HCT116 (cell line): ENCODE measurements around the gene PSMD10. TPM values are rescaled to one million over a fixed set of nuclear protein-coding genes. Genes with fewer than 3 reads are reported as not detected.

ENCODE experiments used
- ATAC-seq: fragments of 200-7000 bp; cut with Tn5 transposase; 2 replicates; pipeline ENCODE4 v1.9.1; 2020; ENCODE audit warnings: mild to moderate bottlenecking, moderate library complexity
- BruUV-seq: library from RNA; stranded (reverse); fragments of 400-500 nt; replicated peaks from 2 replicates; lab custom pipeline; 2021; lab: Mats Ljungman, UMichigan
- CTCF ChIA-PET: fragments of 300-600 bp; sonication (Branson Sonifier 250); formaldehyde crosslinking; loops from one replicate; lab custom pipeline; 2021; ENCODE audit warnings: antibody characterized with exemption; lab: Charles Lee
- POLR2A ChIA-PET: fragments of 300-600, 350-600 bp; sonication (Branson Sonifier 250); formaldehyde crosslinking; loops from one replicate; lab custom pipeline; 2021; ENCODE audit warnings: antibody characterized with exemption; lab: Charles Lee
- RAD21 ChIA-PET, 2 experiments: fragments of 300-600 bp; sonication (Branson Sonifier 250); formaldehyde crosslinking; loops; one replicate each; lab custom pipeline; 2023; ENCODE audit warnings: low total read pairs in 2 of 2; ENCODE audit not compliant: uncharacterized antibody in 2 of 2, unreplicated experiment in 2 of 2, low non-redundant PET in 1 of 2; lab: Charles Lee
- DNase-seq: peaks from one replicate; pipeline ENCODE4 v3.0.0-alpha.2; 2010; ENCODE audit warnings: low read depth, low spot score
- H2AFZ ChIP-seq: fragments of 200-600 bp; shearing (Covaris generic), sonication (generic); 2 replicates; pipeline ENCODE4 v1.6.1; 2017; ENCODE audit warnings: low read depth, mixed run types, mixed read lengths, antibody characterized with exemption, low read length; ENCODE audit not compliant: poor library complexity, severe bottlenecking
- H3K27ac ChIP-seq: 2 replicates; pipeline ENCODE4 v1.5.1; 2012; ENCODE audit warnings: low read depth, low read length
- H3K27me3 ChIP-seq: fragments of 200-600 bp; sonication (generic); 2 replicates; pipeline ENCODE4 v1.6.1; 2016; ENCODE audit warnings: mixed run types, low read length, mixed read lengths; ENCODE audit not compliant: insufficient read depth
- H3K36me3 ChIP-seq, 2 experiments: fragments of 200-500 bp in 1 of 2; fragments of 200-600 bp in 1 of 2; sonication (Bioruptor generic) in 1 of 2; sonication (generic) in 1 of 2; 2 replicates each; pipeline versions ENCODE4 v1.5.1 to v1.6.1; 2014 to 2016; ENCODE audit warnings: low read length in 2 of 2, inconsistent platforms in 1 of 2, mixed read lengths in 1 of 2, mixed run types in 1 of 2; ENCODE audit not compliant: insufficient read depth in 2 of 2, control insufficient read depth in 1 of 2
- H3K4me1 ChIP-seq, 2 experiments: fragments of 200-600 bp in 1 of 2; sonication (generic) in 1 of 2; 2 replicates each; pipeline versions ENCODE4 v1.5.1 to v1.6.1; 2012 to 2017; ENCODE audit warnings: low read length in 2 of 2, inconsistent platforms in 1 of 2, mild to moderate bottlenecking in 1 of 2, mixed read lengths in 1 of 2, mixed run types in 1 of 2, moderate library complexity in 1 of 2; ENCODE audit not compliant: insufficient read depth in 2 of 2, control insufficient read depth in 1 of 2
- H3K4me2 ChIP-seq: fragments of 200-600 bp; sonication (generic); 2 replicates; pipeline ENCODE4 v1.6.1; 2017; ENCODE audit warnings: mixed run types, low read length, mixed read lengths
- H3K4me3 ChIP-seq, 2 experiments: fragments of 200-600 bp in 1 of 2; sonication (generic) in 1 of 2; replicated peaks in 1 of 2; 2 replicates each; pipeline ENCODE4 v1.5.1; 2011 to 2016; ENCODE audit warnings: low read length in 2 of 2, control low read depth in 1 of 2, low read depth in 1 of 2, mild to moderate bottlenecking in 1 of 2, mixed read lengths in 1 of 2, mixed run types in 1 of 2
- H3K79me2 ChIP-seq: fragments of 200-600 bp; sonication (generic); 2 replicates; pipeline ENCODE4 v1.6.1; 2017; ENCODE audit warnings: mild to moderate bottlenecking, mixed run types, low read length, moderate library complexity, mixed read lengths; ENCODE audit not compliant: insufficient read depth
- H3K9ac ChIP-seq: fragments of 200-600 bp; sonication (generic); 2 replicates; pipeline ENCODE4 v1.6.1; 2016; ENCODE audit warnings: low read length, mixed read lengths
- H3K9me2 ChIP-seq: fragments of 200-600 bp; sonication (generic), shearing (Covaris generic); 2 replicates; pipeline ENCODE4 v1.6.1; 2017; ENCODE audit warnings: mixed run types, mild to moderate bottlenecking, moderate library complexity; ENCODE audit not compliant: insufficient read depth
- H3K9me3 ChIP-seq, 2 experiments: fragments of 200-500 bp in 1 of 2; fragments of 200-600 bp in 1 of 2; sonication (Bioruptor generic) in 1 of 2; sonication (generic) in 1 of 2; 2 replicates each; pipeline ENCODE4 v1.6.1; 2014 to 2017; ENCODE audit warnings: low read length in 2 of 2, mixed read lengths in 2 of 2, inconsistent platforms in 1 of 2, low read depth in 1 of 2, mild to moderate bottlenecking in 1 of 2, mixed run types in 1 of 2, moderate library complexity in 1 of 2; ENCODE audit not compliant: control insufficient read depth in 1 of 2, insufficient read depth in 1 of 2
- H4K20me1 ChIP-seq: fragments of 200-600 bp; sonication (generic), shearing (Covaris generic); 2 replicates; pipeline ENCODE4 v1.6.1; 2017; ENCODE audit warnings: mixed run types, mild to moderate bottlenecking, moderate library complexity; ENCODE audit not compliant: insufficient read depth
- CEBPB ChIP-seq: IDR thresholded peaks from 2 replicates; pipeline ENCODE4 v1.6.1; 2012; ENCODE audit warnings: low read depth
- RAD21 ChIP-seq: IDR thresholded peaks from 2 replicates; pipeline ENCODE4 v1.6.1; 2012; ENCODE audit warnings: low read depth, mild to moderate bottlenecking
- ZBTB33 ChIP-seq: IDR thresholded peaks from 2 replicates; pipeline ENCODE4 v1.6.1; 2011; ENCODE audit warnings: mild to moderate bottlenecking, low read length, moderate library complexity; ENCODE audit not compliant: insufficient replicate concordance; ENCODE audit errors: extremely low read depth
- ZNF274 ChIP-seq: fragments of 200-500 bp; sonication (Bioruptor generic); IDR thresholded peaks from 2 replicates; pipeline ENCODE4 v1.6.1; 2014; ENCODE audit warnings: mild to moderate bottlenecking, low read depth, low read length, inconsistent platforms
- intact Hi-C: fragments of 100-400 bp; cut with micrococcal nuclease; formaldehyde crosslinking; loops from 2 replicates; pipeline ENCODE4 v1.10.0; 2022
- total RNA-seq: library from RNA; stranded (reverse); gene quantifications from one replicate; pipeline ENCODE4 v1.2.1, GENCODE V29; 2021; ENCODE audit not compliant: unreplicated experiment
- TF ChIP-seq, protein P1 (sequence below): IDR thresholded peaks from 2 replicates; pipeline ENCODE4 v1.6.1; 2012; ENCODE audit warnings: low read depth
- TF ChIP-seq, protein P2 (sequence below): IDR thresholded peaks from 2 replicates; pipeline ENCODE4 v1.6.1; 2012

PSMD10 gene
- total RNA-seq, 1 experiment from 2014 or later, result 55.5 TPM

DNA sequence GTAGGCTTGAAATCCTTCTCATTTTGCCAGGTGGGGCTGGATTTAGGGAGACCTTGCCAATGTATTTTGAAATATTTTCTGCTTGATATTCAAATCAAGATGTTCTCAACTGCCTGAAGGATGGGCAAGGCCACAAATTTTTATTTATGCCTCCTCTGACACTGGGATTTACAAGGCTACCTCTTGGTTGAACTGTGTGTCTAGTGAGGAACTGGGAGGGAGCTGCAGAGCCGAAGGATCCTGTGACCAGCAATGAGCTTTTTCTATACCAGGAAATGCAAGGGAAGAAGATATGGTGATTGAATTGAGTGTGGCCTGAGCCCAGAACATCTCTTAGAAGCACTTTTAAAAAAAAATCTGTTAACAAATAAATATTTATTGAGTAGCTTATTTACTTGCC is 31.5 kb downstream of the PSMD10 start:
- ChIA-PET POLR2A (no interaction called here), CTCF (no interaction called here), RAD21 (no interaction called here)
- Histone ChIP-seq H3K4me3 (no peak overlapping the region), H3K4me2 (no peak overlapping the region), H3K27ac (no peak overlapping the region), H3K9ac (no peak overlapping the region), H3K36me3 (no peaks in the 10 kb centered on the region), H2AFZ (no peak overlapping the region), H4K20me1 (no peaks in the 10 kb centered on the region), H3K9me3 (no peaks in the 10 kb centered on the region), H3K27me3 (no peaks in the 10 kb centered on the region), H3K79me2 (no peaks in the 10 kb centered on the region), H3K4me1 (no peaks in the 10 kb centered on the region), H3K9me2 (no peaks in the 10 kb centered on the region)
- ATAC-seq (no peak), DNase-seq (no peak)
- TF ChIP-seq, protein P1, sequence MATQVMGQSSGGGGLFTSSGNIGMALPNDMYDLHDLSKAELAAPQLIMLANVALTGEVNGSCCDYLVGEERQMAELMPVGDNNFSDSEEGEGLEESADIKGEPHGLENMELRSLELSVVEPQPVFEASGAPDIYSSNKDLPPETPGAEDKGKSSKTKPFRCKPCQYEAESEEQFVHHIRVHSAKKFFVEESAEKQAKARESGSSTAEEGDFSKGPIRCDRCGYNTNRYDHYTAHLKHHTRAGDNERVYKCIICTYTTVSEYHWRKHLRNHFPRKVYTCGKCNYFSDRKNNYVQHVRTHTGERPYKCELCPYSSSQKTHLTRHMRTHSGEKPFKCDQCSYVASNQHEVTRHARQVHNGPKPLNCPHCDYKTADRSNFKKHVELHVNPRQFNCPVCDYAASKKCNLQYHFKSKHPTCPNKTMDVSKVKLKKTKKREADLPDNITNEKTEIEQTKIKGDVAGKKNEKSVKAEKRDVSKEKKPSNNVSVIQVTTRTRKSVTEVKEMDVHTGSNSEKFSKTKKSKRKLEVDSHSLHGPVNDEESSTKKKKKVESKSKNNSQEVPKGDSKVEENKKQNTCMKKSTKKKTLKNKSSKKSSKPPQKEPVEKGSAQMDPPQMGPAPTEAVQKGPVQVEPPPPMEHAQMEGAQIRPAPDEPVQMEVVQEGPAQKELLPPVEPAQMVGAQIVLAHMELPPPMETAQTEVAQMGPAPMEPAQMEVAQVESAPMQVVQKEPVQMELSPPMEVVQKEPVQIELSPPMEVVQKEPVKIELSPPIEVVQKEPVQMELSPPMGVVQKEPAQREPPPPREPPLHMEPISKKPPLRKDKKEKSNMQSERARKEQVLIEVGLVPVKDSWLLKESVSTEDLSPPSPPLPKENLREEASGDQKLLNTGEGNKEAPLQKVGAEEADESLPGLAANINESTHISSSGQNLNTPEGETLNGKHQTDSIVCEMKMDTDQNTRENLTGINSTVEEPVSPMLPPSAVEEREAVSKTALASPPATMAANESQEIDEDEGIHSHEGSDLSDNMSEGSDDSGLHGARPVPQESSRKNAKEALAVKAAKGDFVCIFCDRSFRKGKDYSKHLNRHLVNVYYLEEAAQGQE, result no peak
- TF ChIP-seq CEBPB, result no peak
- TF ChIP-seq, protein P2, sequence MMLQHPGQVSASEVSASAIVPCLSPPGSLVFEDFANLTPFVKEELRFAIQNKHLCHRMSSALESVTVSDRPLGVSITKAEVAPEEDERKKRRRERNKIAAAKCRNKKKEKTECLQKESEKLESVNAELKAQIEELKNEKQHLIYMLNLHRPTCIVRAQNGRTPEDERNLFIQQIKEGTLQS, result no peak
- no peak for TF ChIP-seq ZNF274
- TF ChIP-seq ZBTB33, result no peak
- no peak for TF ChIP-seq RAD21
- no TSS peak for BruUV-seq
- intact Hi-C loops, result no loop called here
